Ishikawa (cell line): Measurements from ENCODE around the gene FMN2.

Experiments used
- CEBPB ChIP-seq: IDR thresholded peaks from 2 replicates; pipeline ENCODE4 v1.6.1; 2012
- CREB1 ChIP-seq: IDR thresholded peaks from 2 replicates; pipeline ENCODE4 v1.6.1; 2012; ENCODE audit warnings: low read depth
- EGR1 ChIP-seq: IDR thresholded peaks from 2 replicates; pipeline ENCODE4 v1.6.1; 2012
- EP300 ChIP-seq: IDR thresholded peaks from 2 replicates; pipeline ENCODE4 v1.6.1; 2012; ENCODE audit warnings: borderline replicate concordance
- FOXM1 ChIP-seq: IDR thresholded peaks from 2 replicates; pipeline ENCODE4 v1.6.1; 2012; ENCODE audit warnings: low read depth, borderline replicate concordance
- NFIC ChIP-seq: IDR thresholded peaks from 2 replicates; pipeline ENCODE4 v1.6.1; 2012
- RAD21 ChIP-seq: IDR thresholded peaks from 2 replicates; pipeline ENCODE4 v1.6.1; 2012; ENCODE audit warnings: low read depth
- REST ChIP-seq: IDR thresholded peaks from 2 replicates; pipeline ENCODE4 v1.6.1; 2012; ENCODE audit warnings: low read depth, mild to moderate bottlenecking
- TAF1 ChIP-seq: IDR thresholded peaks from 2 replicates; pipeline ENCODE4 v1.6.1; 2012; ENCODE audit warnings: low read depth, mild to moderate bottlenecking
- TCF12 ChIP-seq: IDR thresholded peaks from 2 replicates; pipeline ENCODE4 v1.6.1; 2012; ENCODE audit warnings: low read depth
- TEAD4 ChIP-seq: IDR thresholded peaks from 2 replicates; pipeline ENCODE4 v1.6.1; 2012
- YY1 ChIP-seq: IDR thresholded peaks from 2 replicates; pipeline ENCODE4 v1.6.1; 2012; ENCODE audit warnings: low read depth
- ZBTB7A ChIP-seq: IDR thresholded peaks from 2 replicates; pipeline ENCODE4 v1.6.1; 2012; ENCODE audit warnings: low read depth
- TF ChIP-seq, protein P1 (sequence below): IDR thresholded peaks from 2 replicates; pipeline ENCODE4 v1.6.1; 2012
- TF ChIP-seq, protein P2 (sequence below): IDR thresholded peaks from 2 replicates; pipeline ENCODE4 v1.6.1; 2012

The FMN2 gene

DNA sequence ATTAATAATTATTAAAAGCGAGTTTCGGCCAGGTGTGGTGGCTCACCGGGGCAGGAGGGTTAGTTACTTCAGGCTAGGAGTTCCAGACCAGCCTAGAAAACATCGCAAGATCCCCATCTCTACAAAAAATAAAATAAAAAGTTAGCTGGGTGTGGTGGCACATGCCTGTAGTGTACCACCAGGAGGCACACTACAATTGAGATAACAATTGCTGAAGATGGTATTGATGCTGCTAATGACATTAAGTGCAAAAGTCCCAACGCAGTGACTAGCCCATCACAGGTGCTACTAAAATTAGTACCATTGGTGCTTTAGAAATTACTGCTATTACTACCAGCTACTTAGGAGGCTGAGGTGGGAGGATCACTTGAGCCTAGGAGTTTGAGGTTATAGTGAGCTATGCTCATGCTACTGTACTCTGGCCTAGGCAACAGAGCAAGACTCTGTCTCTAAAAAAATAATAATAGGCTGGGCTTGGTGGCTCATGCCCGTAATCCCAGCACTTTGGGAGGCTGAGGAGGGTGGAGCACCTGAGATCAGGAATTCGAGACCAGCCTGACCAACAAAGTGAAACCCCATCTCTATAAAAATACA is 363.6 kb downstream of the FMN2 start:
- TF ChIP-seq YY1 (no peak), TEAD4 (no peak), ZBTB7A (no peak), FOXM1 (no peak), TCF12 (no peak), RAD21 (no peak), EP300 (no peak), NFIC (no peak), EGR1 (no peak), TAF1 (no peak)
- TF ChIP-seq, protein P1, sequence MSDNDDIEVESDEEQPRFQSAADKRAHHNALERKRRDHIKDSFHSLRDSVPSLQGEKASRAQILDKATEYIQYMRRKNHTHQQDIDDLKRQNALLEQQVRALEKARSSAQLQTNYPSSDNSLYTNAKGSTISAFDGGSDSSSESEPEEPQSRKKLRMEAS = no peak
- TF ChIP-seq, protein P2, sequence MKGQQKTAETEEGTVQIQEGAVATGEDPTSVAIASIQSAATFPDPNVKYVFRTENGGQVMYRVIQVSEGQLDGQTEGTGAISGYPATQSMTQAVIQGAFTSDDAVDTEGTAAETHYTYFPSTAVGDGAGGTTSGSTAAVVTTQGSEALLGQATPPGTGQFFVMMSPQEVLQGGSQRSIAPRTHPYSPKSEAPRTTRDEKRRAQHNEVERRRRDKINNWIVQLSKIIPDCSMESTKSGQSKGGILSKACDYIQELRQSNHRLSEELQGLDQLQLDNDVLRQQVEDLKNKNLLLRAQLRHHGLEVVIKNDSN = no peak

GRCh38 chr1:240457203-240457602 is 365.5 kb downstream of the FMN2 start:
- TF ChIP-seq CREB1 (no peak), NFIC (no peak), YY1 (no peak), ZBTB7A (no peak), EGR1 (no peak), EP300 (no peak), TAF1 (no peak), TCF12 (no peak), CEBPB (no peak), REST (no peak), RAD21 (no peak), FOXM1 (no peak), TEAD4 (no peak)
- TF ChIP-seq, protein P1 = no peak
- TF ChIP-seq, protein P2 = no peak

- TF ChIP-seq EGR1 = no peak
- TF ChIP-seq, protein P1 = no peak
- TF ChIP-seq YY1 = no peak
- no peak for TF ChIP-seq RAD21
- TF ChIP-seq, protein P2 = no peak
- no peak for TF ChIP-seq ZBTB7A
- no peak for TF ChIP-seq CEBPB
- TF ChIP-seq CREB1 = no peak
- TF ChIP-seq TEAD4 = no peak
- no peak for TF ChIP-seq FOXM1
- no peak for TF ChIP-seq TCF12
- no peak for TF ChIP-seq REST
- no peak for TF ChIP-seq TAF1
- TF ChIP-seq EP300 = no peak
- no peak for TF ChIP-seq NFIC
These were observed 370.6 kb downstream of the FMN2 start for GRCh38 chr1:240462277-240462676.

DNA sequence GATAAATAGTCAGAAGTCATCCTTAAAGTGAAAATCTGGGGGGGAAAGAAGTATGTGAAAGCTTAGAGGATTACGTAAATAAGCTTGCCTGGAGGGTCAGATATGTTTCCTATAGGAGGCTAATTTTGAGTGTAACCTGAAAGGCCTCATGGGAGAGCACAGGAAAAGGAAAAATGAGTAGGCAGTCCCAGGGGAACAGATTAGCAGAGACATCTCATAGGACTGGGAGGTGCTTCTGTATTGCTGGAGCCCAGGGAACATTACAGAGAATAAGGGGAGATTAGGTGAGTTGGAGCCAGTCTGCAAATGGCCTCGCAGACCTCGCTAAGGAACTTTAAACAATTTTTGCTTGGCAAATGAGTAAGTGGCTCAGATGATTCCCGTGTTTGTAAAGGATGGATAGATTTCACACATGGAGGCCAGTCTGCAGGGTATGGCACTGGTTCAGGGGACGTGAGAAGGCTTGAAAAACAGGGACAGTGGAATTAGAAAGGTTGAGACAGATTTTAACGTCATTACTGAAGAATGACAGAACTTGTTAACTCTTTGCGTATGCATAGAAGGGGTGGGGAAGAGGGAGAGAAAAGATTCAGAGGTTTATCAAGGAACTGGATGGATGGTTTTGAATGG is 371.2 kb downstream of the FMN2 start:
- TF ChIP-seq CEBPB (no peak), ZBTB7A (no peak), EGR1 (no peak), FOXM1 (no peak), CREB1 (no peak), TAF1 (no peak), EP300 (no peak), YY1 (no peak), RAD21 (no peak), TEAD4 (no peak), NFIC (no peak), TCF12 (no peak), REST (no peak)
- TF ChIP-seq, protein P2 = no peak
- TF ChIP-seq, protein P1 = no peak
